Measurements from ENCODE around the gene ADAMTS9.

ADAMTS9 gene

DNA sequence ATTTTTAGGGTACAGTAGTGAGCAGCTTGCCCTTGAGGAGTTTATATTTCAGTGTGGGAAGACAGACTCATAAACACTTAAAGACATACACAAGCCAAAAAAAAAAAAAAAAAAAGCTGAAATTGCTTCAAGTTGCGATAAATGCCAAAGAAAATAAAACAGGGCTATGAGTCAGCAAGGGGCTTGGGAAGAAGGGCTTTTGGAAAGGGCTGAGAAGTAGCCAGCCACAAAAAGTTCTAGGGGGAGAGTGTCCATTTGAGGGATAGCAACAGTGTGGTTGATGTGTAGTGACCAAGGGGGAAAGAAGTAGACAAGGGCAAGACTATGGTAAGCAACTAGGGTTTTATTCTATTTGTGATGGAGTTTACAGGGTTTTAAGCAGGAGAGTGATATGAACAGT, 185.5 kb downstream of the ADAMTS9 start:
- no peaks in the 10 kb centered on the region for H3K9me3 ChIP-seq
- peaks cover 9 to 11% of the 10 kb centered on the region in 2 experiments for H3K4me1 ChIP-seq (ENCODE audit: control insufficient read depth in 1 of 2, insufficient read depth in 1 of 2, low read depth in 1 of 2, low read length in 1 of 2)
- H3K27ac ChIP-seq: no peak overlapping the region
- H3K27me3 ChIP-seq: peaks cover 13% of the 10 kb centered on the region
- no peak for TF ChIP-seq CTCF (IDR thresholded peaks at IDR 0.05)
- no peak overlapping the region for H3K4me3 ChIP-seq (ENCODE audit: low read depth in 1 of 2, low read length in 1 of 2)
- no peaks in the 10 kb centered on the region for H3K36me3 ChIP-seq

DNA sequence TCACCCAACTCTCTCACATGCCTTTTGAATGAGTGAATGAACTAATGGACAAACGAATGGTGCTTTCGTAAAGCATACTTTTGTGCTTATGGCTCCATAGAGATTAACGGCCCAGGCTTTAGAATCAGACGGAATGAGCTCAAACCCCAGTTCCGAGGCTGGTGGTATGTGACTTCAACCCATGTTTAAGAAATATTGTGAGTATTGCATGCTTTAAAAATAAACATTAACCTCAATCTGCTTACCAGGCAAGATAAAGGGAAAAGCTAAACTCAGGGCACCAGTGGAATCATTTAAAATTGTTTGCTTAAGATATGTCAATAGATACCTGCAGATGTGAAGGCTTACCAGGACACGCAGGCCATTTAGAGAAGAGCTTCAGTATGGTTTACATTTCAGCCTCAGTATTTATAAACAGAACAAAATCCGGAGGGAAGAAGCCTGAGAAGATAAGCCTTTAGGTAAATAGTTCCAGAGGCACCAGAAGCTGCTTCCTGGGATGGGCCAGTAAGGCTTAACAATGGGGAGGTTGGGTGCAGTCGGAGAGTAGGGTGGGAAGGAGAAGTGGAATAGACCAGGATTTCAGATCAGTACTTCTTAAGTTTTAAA, 186.4 kb downstream of the ADAMTS9 start:
- Histone ChIP-seq H3K4me1 (ENCODE audit: control insufficient read depth in 1 of 2, insufficient read depth in 1 of 2, low read depth in 1 of 2, low read length in 1 of 2) (peaks cover 9 to 11% of the 10 kb centered on the region in 2 experiments), H3K9me3 (no peaks in the 10 kb centered on the region), H3K36me3 (no peaks in the 10 kb centered on the region), H3K27ac (no peak overlapping the region), H3K27me3 (peaks cover 13% of the 10 kb centered on the region), H3K4me3 (ENCODE audit: low read depth in 1 of 2, low read length in 1 of 2) (no peak overlapping the region)
- no peak for TF ChIP-seq CTCF (IDR thresholded peaks at IDR 0.05)

GRCh38 chr3:64496786-64497490, 190.9 kb downstream of the ADAMTS9 start:
- Histone ChIP-seq H3K27me3 (peaks cover 48% of the 10 kb centered on the region), H3K27ac (no peak overlapping the region), H3K9me3 (no peaks in the 10 kb centered on the region), H3K4me1 (ENCODE audit: control insufficient read depth in 1 of 2, insufficient read depth in 1 of 2, low read depth in 1 of 2, low read length in 1 of 2) (no peaks in the 10 kb centered on the region), H3K4me3 (ENCODE audit: low read depth in 1 of 2, low read length in 1 of 2) (no peak overlapping the region), H3K36me3 (no peaks in the 10 kb centered on the region)
- no peak for TF ChIP-seq CTCF (IDR thresholded peaks at IDR 0.05)

DNA sequence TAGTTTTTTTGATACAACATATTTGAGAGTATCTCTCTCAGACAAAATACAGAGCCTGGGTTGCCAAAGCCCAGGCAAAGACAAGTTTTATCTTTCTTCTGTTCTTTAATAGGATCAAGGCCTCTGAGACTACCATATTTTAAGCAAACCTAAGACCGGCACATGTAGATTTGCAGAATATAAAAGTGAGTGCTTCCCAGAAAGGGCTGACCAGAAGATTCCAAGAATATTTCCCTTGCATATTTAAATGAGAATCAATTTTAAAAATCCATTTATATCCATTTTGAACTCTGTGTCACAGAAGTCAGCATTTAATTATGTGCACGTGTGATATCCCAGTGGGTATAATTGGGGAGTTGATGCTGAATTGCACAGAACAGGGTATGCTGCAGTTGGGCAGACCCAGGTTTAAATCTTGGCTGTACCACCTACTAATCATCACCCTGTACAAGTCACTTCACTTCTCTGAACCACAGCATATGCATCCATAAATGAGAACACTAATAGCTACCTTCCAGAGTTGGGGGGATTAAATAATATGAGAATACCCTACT, 191.9 kb downstream of the ADAMTS9 start:
- Histone ChIP-seq H3K9me3 (no peaks in the 10 kb centered on the region), H3K27ac (no peak overlapping the region), H3K27me3 (peaks cover 50% of the 10 kb centered on the region)

DNA sequence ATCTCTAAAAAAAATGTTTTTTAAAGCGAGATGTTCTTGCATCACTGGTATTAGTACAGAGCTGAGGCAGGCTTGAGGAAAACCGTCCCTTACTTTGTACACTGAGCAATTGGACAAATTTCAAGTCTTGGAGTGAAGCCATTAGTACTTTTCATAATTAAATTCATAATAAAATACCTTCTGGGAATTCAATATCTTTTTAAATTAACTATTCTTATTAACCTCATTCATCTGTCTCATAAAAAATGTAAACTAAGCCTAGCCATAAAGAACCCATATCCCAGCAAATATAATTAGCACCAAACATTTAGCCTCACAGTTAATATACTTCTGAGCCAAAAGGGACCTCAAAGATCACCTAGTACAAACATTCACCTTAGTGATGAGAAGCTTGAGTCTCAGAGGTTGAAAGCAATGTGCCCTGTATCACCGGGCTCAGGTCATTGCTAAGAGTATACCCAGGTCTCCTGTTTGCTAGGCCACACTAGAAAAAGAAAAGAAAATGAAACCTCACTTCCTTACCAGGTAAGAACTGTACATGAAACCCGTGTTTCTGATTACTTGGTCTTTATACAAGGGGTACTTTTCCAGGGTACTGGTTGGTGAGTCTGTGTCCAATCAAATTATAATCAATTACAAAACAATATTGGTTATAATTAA, 192.5 kb downstream of the ADAMTS9 start:
- Histone ChIP-seq H3K4me3 (ENCODE audit: low read depth in 1 of 2, low read length in 1 of 2) (no peak overlapping the region), H3K27me3 (peaks cover 52% of the 10 kb centered on the region), H3K9me3 (no peaks in the 10 kb centered on the region), H3K4me1 (ENCODE audit: control insufficient read depth in 1 of 2, insufficient read depth in 1 of 2, low read depth in 1 of 2, low read length in 1 of 2) (no peaks in the 10 kb centered on the region), H3K27ac (no peak overlapping the region), H3K36me3 (no peaks in the 10 kb centered on the region)
- no peak for TF ChIP-seq CTCF (IDR thresholded peaks at IDR 0.05)

More for the DNA sequence above, 191.9 kb downstream of the ADAMTS9 start:
- TF ChIP-seq CTCF (IDR thresholded peaks at IDR 0.05): no peak
- Histone ChIP-seq H3K36me3 (no peaks in the 10 kb centered on the region), H3K4me1 (ENCODE audit: control insufficient read depth in 1 of 2, insufficient read depth in 1 of 2, low read depth in 1 of 2, low read length in 1 of 2) (no peaks in the 10 kb centered on the region), H3K4me3 (ENCODE audit: low read depth in 1 of 2, low read length in 1 of 2) (no peak overlapping the region)
